Measurements from ENCODE around the gene ANO3.

Gene ANO3

GRCh38 chr11:26365284-26365683 is 33.4 kb downstream of the ANO3 start:
- TF ChIP-seq, protein P1, sequence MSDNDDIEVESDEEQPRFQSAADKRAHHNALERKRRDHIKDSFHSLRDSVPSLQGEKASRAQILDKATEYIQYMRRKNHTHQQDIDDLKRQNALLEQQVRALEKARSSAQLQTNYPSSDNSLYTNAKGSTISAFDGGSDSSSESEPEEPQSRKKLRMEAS (IDR thresholded peaks at IDR 0.05; ENCODE audit: low read depth, low read length): no peak
- TF ChIP-seq MYC (IDR thresholded peaks at IDR 0.05; ENCODE audit: low read depth, low read length): no peak
- TF ChIP-seq POLR2A (IDR thresholded peaks at IDR 0.05; ENCODE audit: extremely low read depth, insufficient read length): no peak
- TF ChIP-seq, protein P2, sequence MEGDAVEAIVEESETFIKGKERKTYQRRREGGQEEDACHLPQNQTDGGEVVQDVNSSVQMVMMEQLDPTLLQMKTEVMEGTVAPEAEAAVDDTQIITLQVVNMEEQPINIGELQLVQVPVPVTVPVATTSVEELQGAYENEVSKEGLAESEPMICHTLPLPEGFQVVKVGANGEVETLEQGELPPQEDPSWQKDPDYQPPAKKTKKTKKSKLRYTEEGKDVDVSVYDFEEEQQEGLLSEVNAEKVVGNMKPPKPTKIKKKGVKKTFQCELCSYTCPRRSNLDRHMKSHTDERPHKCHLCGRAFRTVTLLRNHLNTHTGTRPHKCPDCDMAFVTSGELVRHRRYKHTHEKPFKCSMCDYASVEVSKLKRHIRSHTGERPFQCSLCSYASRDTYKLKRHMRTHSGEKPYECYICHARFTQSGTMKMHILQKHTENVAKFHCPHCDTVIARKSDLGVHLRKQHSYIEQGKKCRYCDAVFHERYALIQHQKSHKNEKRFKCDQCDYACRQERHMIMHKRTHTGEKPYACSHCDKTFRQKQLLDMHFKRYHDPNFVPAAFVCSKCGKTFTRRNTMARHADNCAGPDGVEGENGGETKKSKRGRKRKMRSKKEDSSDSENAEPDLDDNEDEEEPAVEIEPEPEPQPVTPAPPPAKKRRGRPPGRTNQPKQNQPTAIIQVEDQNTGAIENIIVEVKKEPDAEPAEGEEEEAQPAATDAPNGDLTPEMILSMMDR (IDR thresholded peaks at IDR 0.05; ENCODE audit: low read depth, low read length): no peak
- no peak for DNase-seq (ENCODE audit: low read depth)
- H3K4me3 ChIP-seq (ENCODE audit: low read depth, low read length): no peak overlapping the region

GRCh38 chr11:26377619-26378018 is 45.7 kb downstream of the ANO3 start:
- H3K4me3 ChIP-seq (ENCODE audit: low read depth, low read length): no peak overlapping the region
- no peak for DNase-seq (ENCODE audit: low read depth)
- TF ChIP-seq, protein P2 (IDR thresholded peaks at IDR 0.05; ENCODE audit: low read depth, low read length): no peak
- TF ChIP-seq, protein P1 (IDR thresholded peaks at IDR 0.05; ENCODE audit: low read depth, low read length): no peak
- TF ChIP-seq MYC (IDR thresholded peaks at IDR 0.05; ENCODE audit: low read depth, low read length): no peak
- TF ChIP-seq POLR2A (IDR thresholded peaks at IDR 0.05; ENCODE audit: extremely low read depth, insufficient read length): no peak

DNA sequence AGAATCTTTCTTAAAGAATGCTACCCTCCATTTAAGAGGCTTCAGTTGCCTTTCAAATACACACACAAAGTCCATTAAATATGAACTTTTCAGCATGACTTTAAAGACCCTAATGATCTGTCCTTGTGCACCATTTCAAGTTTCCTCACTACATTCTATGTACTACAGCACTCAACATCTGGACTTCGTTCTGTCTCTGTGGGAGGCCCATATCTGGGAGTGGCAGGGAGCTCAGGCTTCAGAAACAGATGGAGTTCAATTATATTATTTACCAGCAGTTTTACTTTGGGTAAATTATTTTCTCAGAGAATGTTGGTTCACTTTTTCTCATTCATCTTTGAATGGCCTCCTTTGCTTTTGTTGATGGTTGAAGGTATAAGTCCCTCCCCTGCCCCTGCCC is 67.4 kb downstream of the ANO3 start:
- DNase-seq (ENCODE audit: low read depth): no peak
- no peak for TF ChIP-seq MYC (IDR thresholded peaks at IDR 0.05; ENCODE audit: low read depth, low read length)
- TF ChIP-seq, protein P2 (IDR thresholded peaks at IDR 0.05; ENCODE audit: low read depth, low read length): no peak
- TF ChIP-seq, protein P1 (IDR thresholded peaks at IDR 0.05; ENCODE audit: low read depth, low read length): no peak
- TF ChIP-seq POLR2A (IDR thresholded peaks at IDR 0.05; ENCODE audit: extremely low read depth, insufficient read length): no peak
- no peak overlapping the region for H3K4me3 ChIP-seq (ENCODE audit: low read depth, low read length)

DNA sequence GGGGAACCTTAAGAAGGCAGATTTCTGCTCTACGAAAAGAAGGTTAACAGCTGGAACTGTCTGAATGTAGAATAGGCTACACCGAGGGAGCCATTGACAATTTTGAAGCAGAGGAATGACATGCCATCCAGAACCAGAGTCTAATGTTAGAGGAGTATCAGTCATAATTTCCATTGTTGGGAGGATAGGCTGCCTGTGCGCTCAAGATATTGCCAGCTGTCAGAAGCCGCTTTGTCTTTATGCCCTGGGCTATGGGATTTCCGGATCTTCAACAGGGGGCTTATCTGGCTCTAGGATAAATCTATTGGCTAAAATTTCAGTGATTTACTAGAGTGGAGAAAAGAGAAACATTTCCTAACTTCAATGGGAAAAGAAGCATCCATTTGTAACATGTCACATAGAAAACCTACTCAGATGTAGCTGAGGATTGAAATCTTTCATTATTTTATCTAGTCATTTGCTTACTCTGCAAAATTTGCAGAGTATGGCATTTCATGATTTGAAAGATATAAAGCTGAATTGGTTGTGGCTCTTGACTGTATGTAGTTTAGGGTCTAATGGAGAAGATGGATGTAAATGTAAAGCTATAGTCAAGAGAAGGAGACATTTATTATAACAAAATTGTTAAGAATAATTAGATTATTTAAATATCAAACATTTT is 78.9 kb downstream of the ANO3 start:
- no peak overlapping the region for H3K4me3 ChIP-seq (ENCODE audit: low read depth, low read length)
- no peak for DNase-seq (ENCODE audit: low read depth)
- TF ChIP-seq MYC (IDR thresholded peaks at IDR 0.05; ENCODE audit: low read depth, low read length) (no peak), POLR2A (IDR thresholded peaks at IDR 0.05; ENCODE audit: extremely low read depth, insufficient read length) (no peak)
- TF ChIP-seq, protein P2 (IDR thresholded peaks at IDR 0.05; ENCODE audit: low read depth, low read length): no peak
- TF ChIP-seq, protein P1 (IDR thresholded peaks at IDR 0.05; ENCODE audit: low read depth, low read length): no peak

- no peak overlapping the region for H3K4me3 ChIP-seq (ENCODE audit: low read depth, low read length)
- TF ChIP-seq, protein P2 (IDR thresholded peaks at IDR 0.05; ENCODE audit: low read depth, low read length): no peak
- TF ChIP-seq MYC (IDR thresholded peaks at IDR 0.05; ENCODE audit: low read depth, low read length) (no peak), POLR2A (IDR thresholded peaks at IDR 0.05; ENCODE audit: extremely low read depth, insufficient read length) (no peak)
- TF ChIP-seq, protein P1 (IDR thresholded peaks at IDR 0.05; ENCODE audit: low read depth, low read length): no peak
- no peak for DNase-seq (ENCODE audit: low read depth)
These were observed 81.0 kb downstream of the ANO3 start for GRCh38 chr11:26412955-26413354.

All from NB4 (cell line).